Measurements from ENCODE around the gene RABGAP1.

Gene RABGAP1

GRCh38 chr9:123011380-123011779, 70.6 kb downstream of the RABGAP1 start:
- DNase-seq, result no peak

- no peak for DNase-seq
These were observed 71.2 kb downstream of the RABGAP1 start for GRCh38 chr9:123011878-123012528.

DNA sequence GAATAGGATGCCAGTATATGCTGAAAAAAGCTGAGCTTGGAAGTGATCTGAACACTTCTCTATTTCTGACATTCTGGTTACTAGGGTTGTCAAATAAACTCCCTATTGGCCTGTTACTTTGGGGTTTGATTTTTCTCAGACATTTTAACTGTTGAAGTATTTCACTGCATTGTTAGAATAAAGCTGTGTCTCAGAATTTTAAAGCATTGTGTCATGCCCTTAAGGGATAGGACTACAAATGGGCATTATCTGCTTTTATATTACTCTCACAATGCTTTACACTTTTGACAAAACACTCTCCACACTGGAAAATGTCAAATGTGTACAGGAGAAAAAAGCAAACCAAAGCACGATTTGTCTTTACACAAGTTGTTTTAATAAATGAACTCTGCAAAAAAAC, 75.8 kb downstream of the RABGAP1 start:
- no peak for DNase-seq

- no peak for DNase-seq
These were observed 80.0 kb downstream of the RABGAP1 start for GRCh38 chr9:123020796-123021195.

DNA sequence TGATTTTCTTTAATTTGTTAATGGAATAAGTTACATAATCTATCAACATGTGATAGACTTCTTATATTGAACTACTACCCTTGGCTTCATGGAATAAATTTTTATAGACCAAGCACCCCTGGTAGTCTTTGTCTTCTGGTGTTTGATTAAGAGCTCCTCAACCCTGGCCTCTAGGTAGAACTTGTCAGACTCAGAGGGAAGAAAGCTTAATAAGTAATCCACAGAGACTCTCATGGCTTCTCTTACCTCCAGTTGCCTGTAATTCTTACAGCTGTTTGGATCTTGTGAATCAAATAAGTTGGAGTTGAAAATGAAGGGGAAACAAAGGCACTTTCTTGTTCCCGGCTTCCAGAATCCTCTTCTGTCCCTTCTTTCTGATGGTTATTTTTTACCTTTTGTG, 85.6 kb downstream of the RABGAP1 start:
- no peak for DNase-seq

- no peak for DNase-seq
These were observed 86.7 kb downstream of the RABGAP1 start for GRCh38 chr9:123027517-123027916.

- DNase-seq, result no peak
These were observed 87.3 kb downstream of the RABGAP1 start for GRCh38 chr9:123028136-123028535.

- DNase-seq, result no peak
These were observed 88.2 kb downstream of the RABGAP1 start for GRCh38 chr9:123028973-123029372.

GRCh38 chr9:123031963-123032362, 91.1 kb downstream of the RABGAP1 start:
- DNase-seq, result no peak

DNA sequence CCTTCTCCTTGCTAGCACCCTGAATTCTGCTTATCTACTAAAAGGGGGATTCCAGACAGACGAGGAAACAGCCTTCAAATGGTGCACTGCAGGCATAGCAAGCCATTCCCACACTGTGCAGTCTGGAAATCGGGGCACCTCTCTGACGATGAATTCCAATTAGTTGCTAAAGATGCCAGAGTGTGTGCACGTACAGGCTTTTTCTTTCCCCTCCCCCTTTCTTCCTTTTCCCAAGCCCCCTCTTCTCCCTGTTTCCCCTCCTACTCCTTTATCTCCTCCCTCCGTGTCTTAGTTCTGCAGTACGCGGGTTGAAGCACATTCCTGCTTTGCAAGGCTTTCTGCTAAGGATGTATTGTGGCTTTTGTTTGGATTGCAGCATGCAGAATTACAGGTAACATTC, 92.5 kb downstream of the RABGAP1 start, which contains the start of gene GPR21:
GPR21 (plus strand) TSS at position 316 of the 400 bp plus-strand sequence. CDS start 900 bp downstream, outside the sequence.
- no peak for DNase-seq

GRCh38 chr9:123033864-123034601, 93.2 kb downstream of the RABGAP1 start:
- DNase-seq, result no peak

DNA sequence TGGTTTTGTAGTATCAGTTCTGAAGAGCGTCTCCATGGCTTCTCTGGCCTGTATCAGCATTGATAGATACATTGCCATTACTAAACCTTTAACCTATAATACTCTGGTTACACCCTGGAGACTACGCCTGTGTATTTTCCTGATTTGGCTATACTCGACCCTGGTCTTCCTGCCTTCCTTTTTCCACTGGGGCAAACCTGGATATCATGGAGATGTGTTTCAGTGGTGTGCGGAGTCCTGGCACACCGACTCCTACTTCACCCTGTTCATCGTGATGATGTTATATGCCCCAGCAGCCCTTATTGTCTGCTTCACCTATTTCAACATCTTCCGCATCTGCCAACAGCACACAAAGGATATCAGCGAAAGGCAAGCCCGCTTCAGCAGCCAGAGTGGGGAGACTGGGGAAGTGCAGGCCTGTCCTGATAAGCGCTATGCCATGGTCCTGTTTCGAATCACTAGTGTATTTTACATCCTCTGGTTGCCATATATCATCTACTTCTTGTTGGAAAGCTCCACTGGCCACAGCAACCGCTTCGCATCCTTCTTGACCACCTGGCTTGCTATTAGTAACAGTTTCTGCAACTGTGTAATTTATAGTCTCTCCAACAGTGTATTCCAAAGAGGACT, 94.2 kb downstream of the RABGAP1 start:
- no peak for DNase-seq

DNA sequence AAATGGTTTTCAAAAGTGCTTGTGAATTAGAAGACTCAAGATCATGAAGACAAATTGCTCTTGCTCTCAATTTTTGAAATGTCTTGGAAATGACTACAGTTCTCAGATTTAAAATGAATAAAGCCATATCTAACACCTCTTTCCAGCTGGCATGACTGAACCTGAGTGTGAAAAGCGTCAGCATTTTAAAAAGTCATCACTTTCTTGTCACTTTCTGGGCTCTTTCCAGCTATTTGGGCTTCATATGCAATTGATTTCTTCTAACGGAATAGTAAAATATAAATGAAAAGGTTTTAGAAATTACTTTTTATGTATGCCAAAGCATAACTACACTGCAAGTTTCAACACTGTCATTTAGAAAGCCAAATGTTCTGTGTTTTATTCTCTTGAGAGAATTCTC, 95.0 kb downstream of the RABGAP1 start:
- DNase-seq, result no peak

DNA sequence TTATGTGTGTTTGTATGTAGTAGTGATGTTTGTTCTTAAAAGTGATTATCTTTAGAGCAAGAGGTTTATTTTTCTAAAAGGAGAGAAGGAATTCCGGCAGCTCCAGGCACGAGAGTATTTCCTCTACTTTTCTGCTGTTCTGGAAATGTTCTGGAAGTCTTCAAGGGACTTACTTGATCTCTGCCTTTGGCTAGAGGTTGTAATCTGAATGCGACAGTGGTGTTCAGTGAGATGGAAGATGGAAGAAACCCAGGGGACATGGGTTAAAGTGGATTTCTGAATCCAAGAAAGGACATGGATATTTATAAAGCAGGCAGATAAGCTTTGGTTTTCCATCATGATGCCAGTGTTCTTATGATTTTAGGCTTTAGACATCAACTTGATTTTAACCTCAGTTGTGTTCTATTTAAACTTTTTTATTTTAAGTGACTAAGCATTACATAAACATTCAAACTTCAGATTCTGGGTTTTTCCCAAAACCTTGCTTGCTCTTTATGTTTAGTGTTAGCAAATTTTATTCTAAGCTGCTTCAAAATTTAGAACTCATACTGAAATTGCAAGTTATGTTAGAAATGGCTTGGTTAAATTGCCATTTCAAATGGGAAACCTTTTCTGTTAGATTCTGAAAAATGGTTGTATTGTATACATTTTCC, 96.2 kb downstream of the RABGAP1 start:
- no peak for DNase-seq

- DNase-seq, result no peak
These were observed 98.9 kb downstream of the RABGAP1 start for GRCh38 chr9:123039617-123040219.

- DNase-seq, result no peak
These were observed 100.0 kb downstream of the RABGAP1 start for GRCh38 chr9:123040801-123041200.

- DNase-seq, result no peak
These were observed 100.7 kb downstream of the RABGAP1 start for GRCh38 chr9:123041489-123041888.

DNA sequence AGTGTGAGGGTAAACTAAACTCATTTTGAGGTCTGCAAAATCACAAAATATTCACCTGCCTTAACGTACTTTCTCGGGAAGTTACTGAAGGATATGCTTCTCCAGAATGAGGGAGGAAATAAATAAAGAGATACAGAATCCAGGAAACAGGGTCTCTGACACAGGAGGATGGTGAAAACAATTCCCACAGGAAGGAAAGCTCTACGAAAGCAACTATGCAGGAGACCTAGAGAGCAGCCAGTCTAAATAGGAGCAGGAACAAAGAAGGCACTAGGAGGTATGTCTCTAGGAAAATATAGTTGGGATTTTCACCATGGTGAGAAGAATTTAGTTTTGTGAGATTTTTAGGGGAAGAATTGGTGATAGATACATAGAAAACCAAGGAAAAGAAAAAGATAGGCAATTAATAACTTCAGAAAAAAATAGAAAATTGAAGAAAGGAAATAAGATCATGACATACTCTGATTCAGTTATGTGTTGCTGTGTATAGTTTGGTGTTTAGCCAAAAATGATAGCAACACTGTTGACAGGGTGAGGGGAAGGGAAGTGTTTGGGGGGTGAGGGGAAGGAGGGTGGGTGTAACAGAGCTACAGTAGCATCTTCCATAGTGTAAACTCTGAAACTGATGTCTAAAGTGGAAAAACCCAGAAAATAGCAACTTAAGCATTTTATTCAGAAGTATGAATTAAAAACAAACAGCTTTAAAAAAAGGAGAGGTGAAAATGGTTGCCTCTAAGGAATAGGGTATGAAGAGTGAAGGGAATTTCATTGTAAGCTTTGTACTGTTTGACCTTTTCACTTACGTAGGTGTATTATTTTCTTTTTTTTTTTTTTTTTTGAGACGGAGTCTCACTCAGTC, 102.5 kb downstream of the RABGAP1 start:
- no peak for DNase-seq

GRCh38 chr9:123044586-123044985, 103.8 kb downstream of the RABGAP1 start:
- no peak for DNase-seq

GRCh38 chr9:123046406-123047195, 105.8 kb downstream of the RABGAP1 start:
- no peak for DNase-seq

- DNase-seq, result no peak
These were observed 107.9 kb downstream of the RABGAP1 start for GRCh38 chr9:123048748-123049147.

Data from stimulated activated CD4-positive, alpha-beta T cell treated with anti-CD3 and anti-CD28 coated beads, Interleukin-4, amount 100 ng/mL, for 1 hour (primary cell).